Activated CD4-positive, alpha-beta memory T cell treated with anti-CD3 and anti-CD28 coated beads, Interleukin-2, amount 10 ng/mL, durations not matched to agents 7 days and 5 days (primary cell): ENCODE data around the gene NPW. TPM values are rescaled to one million over a fixed set of nuclear protein-coding genes. Genes with fewer than 3 reads are reported as not detected.

ENCODE experiments used
- CTCF ChIA-PET: fragments of 350-600 bp; sonication (Branson Sonifier 250); formaldehyde crosslinking; loops from one replicate; lab custom pipeline; 2021; ENCODE audit warnings: antibody characterized with exemption, inconsistent platforms; lab: Charles Lee
- POLR2A ChIA-PET: fragments of 350-600 bp; sonication (Branson Sonifier 250); formaldehyde crosslinking; loops from one replicate; lab custom pipeline; 2021; ENCODE audit warnings: antibody characterized with exemption; lab: Charles Lee
- DNase-seq: peaks from one replicate; pipeline ENCODE4 v3.0.0-alpha.2; 2020
- H3K27ac Mint-ChIP-seq: one replicate; pipeline ENCODE4 v1.8.0; 2021; ENCODE audit warnings: mild to moderate bottlenecking, mixed read lengths
- H3K27me3 Mint-ChIP-seq: one replicate; pipeline ENCODE4 v1.8.0; 2021; ENCODE audit warnings: mixed read lengths
- H3K36me3 Mint-ChIP-seq: one replicate; pipeline ENCODE4 v1.8.0; 2021; ENCODE audit warnings: low read depth, mixed read lengths
- H3K4me1 Mint-ChIP-seq: one replicate; pipeline ENCODE4 v1.8.0; 2021; ENCODE audit warnings: mixed read lengths
- H3K4me3 Mint-ChIP-seq: one replicate; pipeline ENCODE4 v1.8.0; 2021; ENCODE audit warnings: mild to moderate bottlenecking, mixed read lengths
- H3K9me3 Mint-ChIP-seq: one replicate; pipeline ENCODE4 v1.8.0; 2021; ENCODE audit warnings: mixed read lengths
- total RNA-seq, 2 experiments: library from RNA; stranded (reverse); gene quantifications; one replicate each; pipeline ENCODE4 v1.2.3, GENCODE V29; 2021

NPW gene
- total RNA-seq, 2 experiments from 2014 or later, result 0.48 to 0.65 TPM

- no peak for DNase-seq
- ChIA-PET POLR2A (no interaction called here), CTCF (no interaction called here)
- Mint-ChIP-seq H3K4me3 (no peak overlapping the region), H3K36me3 (no peaks in the 10 kb centered on the region), H3K27me3 (no peaks in the 10 kb centered on the region), H3K9me3 (no peaks in the 10 kb centered on the region), H3K4me1 (no peaks in the 10 kb centered on the region), H3K27ac (no peak overlapping the region)
These were observed 18.2 kb downstream of the NPW start for GRCh38 chr16:2037647-2038381.

- Mint-ChIP-seq H3K36me3 (no peaks in the 10 kb centered on the region), H3K27ac (no peak overlapping the region), H3K27me3 (no peaks in the 10 kb centered on the region), H3K9me3 (no peaks in the 10 kb centered on the region), H3K4me1 (no peaks in the 10 kb centered on the region), H3K4me3 (no peak overlapping the region)
- ChIA-PET POLR2A (interaction anchor here (0.7 to 1.2 kb wide), 2 partner anchors 28 to 116 kb away, joined by 3 read pairs; partner anchors contain the start of gene TRAF7), CTCF (no interaction called here)
- no peak for DNase-seq
These were observed 19.0 kb downstream of the NPW start for GRCh38 chr16:2038382-2039231.

DNA sequence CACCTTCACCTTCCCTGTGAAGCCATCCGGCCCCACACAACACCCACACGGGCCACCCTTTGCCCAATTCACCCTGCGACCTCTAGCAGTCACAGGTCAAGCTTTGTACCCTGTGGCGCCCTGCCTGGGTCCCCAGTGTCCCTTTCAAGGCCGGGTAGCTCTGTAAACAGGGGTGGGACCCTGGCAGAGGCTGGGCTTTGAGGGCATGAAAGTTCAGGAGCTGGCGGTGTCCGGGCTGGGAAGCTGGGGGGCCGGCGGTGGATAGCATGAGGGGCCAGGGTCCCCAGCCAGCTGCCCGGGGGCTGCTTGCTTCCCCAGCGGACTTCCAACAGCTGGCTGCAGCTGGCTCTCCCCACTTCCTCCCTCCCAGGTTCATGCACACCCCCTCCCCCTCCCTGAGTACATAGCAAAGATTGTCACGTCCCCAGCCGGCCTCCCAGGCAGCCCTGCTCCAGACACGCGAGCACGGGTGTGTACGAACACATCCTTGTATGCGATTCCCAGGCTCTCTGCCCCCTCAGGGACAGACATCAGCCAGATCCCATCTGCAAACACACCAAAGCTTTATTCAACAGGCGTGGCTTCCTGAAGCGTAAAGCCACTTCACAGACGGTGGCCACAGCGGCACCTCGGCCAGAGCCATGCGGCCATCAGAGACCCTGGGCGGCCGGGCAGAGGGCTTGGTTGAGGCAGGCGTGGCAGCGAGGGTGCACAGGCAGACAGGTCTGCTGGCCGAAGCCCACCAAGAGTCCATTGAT lies 19.9 kb downstream of the NPW start:
- H3K36me3 Mint-ChIP-seq, result no peaks in the 10 kb centered on the region
- no peaks in the 10 kb centered on the region for H3K27me3 Mint-ChIP-seq
- CTCF ChIA-PET, result no interaction called here

GRCh38 chr16:2040041-2040786 lies 20.6 kb downstream of the NPW start:
- no peak overlapping the region for H3K27ac Mint-ChIP-seq
- no peaks in the 10 kb centered on the region for H3K4me1 Mint-ChIP-seq
- no peaks in the 10 kb centered on the region for H3K9me3 Mint-ChIP-seq
- no peaks in the 10 kb centered on the region for H3K36me3 Mint-ChIP-seq
- H3K27me3 Mint-ChIP-seq, result no peaks in the 10 kb centered on the region
- ChIA-PET POLR2A (interaction anchor here (1.0 kb wide), 1 partner anchor 16 kb away, joined by 3 read pairs; no protein-coding TSS in a partner anchor), CTCF (interaction anchor here (0.9 kb wide), 1 partner anchor 36 kb away, joined by 3 read pairs; no protein-coding TSS in a partner anchor)
- no peak overlapping the region for H3K4me3 Mint-ChIP-seq
- DNase-seq, result no peak

More for the DNA sequence above, 19.9 kb downstream of the NPW start:
- no peak for DNase-seq
- Mint-ChIP-seq H3K9me3 (no peaks in the 10 kb centered on the region), H3K4me1 (no peaks in the 10 kb centered on the region), H3K27ac (no peak overlapping the region), H3K4me3 (no peak overlapping the region)
- POLR2A ChIA-PET, result interaction anchor here (0.7 to 1.2 kb wide), 3 partner anchors 15 to 116 kb away, joined by 3 read pairs; partner anchors contain the start of gene TRAF7

DNA sequence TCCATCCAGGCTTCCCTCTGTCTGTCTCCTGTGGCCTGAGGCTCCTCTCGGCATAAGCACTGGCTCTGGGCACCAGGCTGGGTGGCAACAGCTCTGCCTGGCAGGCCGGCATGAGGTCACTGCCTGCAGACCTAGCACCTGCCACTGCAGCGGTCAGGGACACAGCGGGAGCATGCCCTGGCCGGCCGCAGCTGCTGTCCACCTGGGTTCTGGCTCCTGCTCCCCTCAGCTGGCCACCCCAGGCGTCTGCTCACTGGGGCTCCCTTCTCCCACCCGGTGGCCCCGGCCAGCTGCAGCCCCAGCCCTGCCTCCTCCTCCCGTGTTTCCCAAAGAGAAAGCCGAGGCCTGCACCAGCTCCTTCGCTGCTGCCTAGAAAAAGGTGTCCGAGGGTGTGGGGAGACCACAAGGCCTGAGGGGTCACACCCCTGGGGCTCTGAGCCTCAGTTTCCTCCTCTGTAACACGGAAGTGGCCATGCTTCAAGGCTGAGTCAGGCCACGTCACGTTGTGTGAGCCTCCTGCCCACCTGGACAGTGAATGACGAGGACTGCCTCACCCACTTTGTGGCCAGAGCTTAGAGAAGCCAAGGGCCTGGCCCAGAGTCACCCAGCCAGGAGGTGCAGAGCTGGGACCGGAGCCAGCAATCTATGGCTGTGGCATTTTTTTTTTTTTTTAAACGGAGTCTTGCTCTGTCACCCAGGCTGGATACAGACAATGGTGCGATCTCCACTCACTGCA lies 21.4 kb downstream of the NPW start:
- Mint-ChIP-seq H3K36me3 (no peaks in the 10 kb centered on the region), H3K9me3 (no peaks in the 10 kb centered on the region), H3K4me3 (no peak overlapping the region), H3K27me3 (no peaks in the 10 kb centered on the region), H3K4me1 (no peaks in the 10 kb centered on the region), H3K27ac (no peak overlapping the region)
- no peak for DNase-seq
- ChIA-PET POLR2A (no interaction called here), CTCF (interaction anchor here (0.9 to 1.1 kb wide), 2 partner anchors 37 to 880 kb away, joined by 3 to 4 read pairs; no protein-coding TSS in a partner anchor)

- no peak for DNase-seq
These were observed 22.8 kb downstream of the NPW start for GRCh38 chr16:2042171-2042985.

GRCh38 chr16:2042986-2043666 lies 23.5 kb downstream of the NPW start:
- no peak for DNase-seq
- ChIA-PET CTCF (no interaction called here), POLR2A (no interaction called here)
- Mint-ChIP-seq H3K27ac (no peak overlapping the region), H3K4me1 (peaks cover 9% of the 10 kb centered on the region), H3K4me3 (no peak overlapping the region), H3K36me3 (no peaks in the 10 kb centered on the region), H3K27me3 (no peaks in the 10 kb centered on the region), H3K9me3 (no peaks in the 10 kb centered on the region)

More at GRCh38 chr16:2042171-2042985, 22.8 kb downstream of the NPW start:
- Mint-ChIP-seq H3K27ac (no peak overlapping the region), H3K27me3 (no peaks in the 10 kb centered on the region), H3K4me1 (peaks cover 9% of the 10 kb centered on the region), H3K36me3 (no peaks in the 10 kb centered on the region), H3K4me3 (no peak overlapping the region), H3K9me3 (no peaks in the 10 kb centered on the region)
- CTCF ChIA-PET, result interaction anchor here (1.1 kb wide), 1 partner anchor 878 kb away, joined by 4 read pairs; no protein-coding TSS in a partner anchor
- POLR2A ChIA-PET, result no interaction called here

- peaks cover 16% of the 10 kb centered on the region for H3K4me1 Mint-ChIP-seq
- no peaks in the 10 kb centered on the region for H3K36me3 Mint-ChIP-seq
- no peaks in the 10 kb centered on the region for H3K27me3 Mint-ChIP-seq
- no peak for DNase-seq
- H3K4me3 Mint-ChIP-seq, result no peak overlapping the region
- no peak overlapping the region for H3K27ac Mint-ChIP-seq
- no peaks in the 10 kb centered on the region for H3K9me3 Mint-ChIP-seq
- CTCF ChIA-PET, result no interaction called here
- POLR2A ChIA-PET, result interaction anchor here (1.2 kb wide), 1 partner anchor 79 kb away, joined by 3 read pairs; the partner anchor contains the start of gene RPS2
These were observed 24.3 kb downstream of the NPW start for GRCh38 chr16:2043667-2044451.

GRCh38 chr16:2044541-2044940 lies 25.0 kb downstream of the NPW start:
- H3K4me1 Mint-ChIP-seq, result peaks cover 21% of the 10 kb centered on the region
- H3K36me3 Mint-ChIP-seq, result no peaks in the 10 kb centered on the region
- no peaks in the 10 kb centered on the region for H3K27me3 Mint-ChIP-seq
- DNase-seq, result no peak
- no peak overlapping the region for H3K27ac Mint-ChIP-seq
- no peak overlapping the region for H3K4me3 Mint-ChIP-seq
- no peaks in the 10 kb centered on the region for H3K9me3 Mint-ChIP-seq
- ChIA-PET POLR2A (interaction anchor here (1.2 kb wide), 1 partner anchor 80 kb away, joined by 3 read pairs; the partner anchor contains the start of gene RPS2), CTCF (no interaction called here)
